HG03064 (cell line): ENCODE results near the gene SH3RF3.

Experiments used
- ATAC-seq: cut with Tn5 transposase; IDR thresholded peaks from one replicate; pipeline ENCODE4 v1.9.1; 2021; ENCODE audit warnings: low read depth; ENCODE audit not compliant: unreplicated experiment

SH3RF3 gene

GRCh38 chr2:109476641-109477441, 347.8 kb downstream of the SH3RF3 start:
- no peak for ATAC-seq

- no peak for ATAC-seq
Observed at GRCh38 chr2:109478906-109479493, 350.0 kb downstream of the SH3RF3 start.

- ATAC-seq = no peak
Observed at GRCh38 chr2:109479804-109480203, 350.8 kb downstream of the SH3RF3 start.

- no peak for ATAC-seq
Observed at GRCh38 chr2:109480486-109481195, 351.6 kb downstream of the SH3RF3 start.

- no peak for ATAC-seq
Observed at GRCh38 chr2:109481196-109481555, 352.2 kb downstream of the SH3RF3 start.

- ATAC-seq = no peak
Observed at GRCh38 chr2:109481599-109481998, 352.6 kb downstream of the SH3RF3 start.

- ATAC-seq = no peak
Observed at GRCh38 chr2:109482361-109482861, 353.4 kb downstream of the SH3RF3 start.

- no peak for ATAC-seq
Observed at GRCh38 chr2:109486711-109487535, 357.9 kb downstream of the SH3RF3 start.

GRCh38 chr2:109487536-109487869, 358.5 kb downstream of the SH3RF3 start:
- no peak for ATAC-seq

GRCh38 chr2:109487871-109488655, 359.1 kb downstream of the SH3RF3 start:
- ATAC-seq = no peak

GRCh38 chr2:109489296-109489695, 360.3 kb downstream of the SH3RF3 start:
- ATAC-seq = no peak

GRCh38 chr2:109493176-109493935, 364.4 kb downstream of the SH3RF3 start:
- ATAC-seq = no peak

GRCh38 chr2:109494351-109494750, 365.3 kb downstream of the SH3RF3 start:
- ATAC-seq = no peak

GRCh38 chr2:109497463-109497862, 368.5 kb downstream of the SH3RF3 start:
- no peak for ATAC-seq

GRCh38 chr2:109497911-109498870, 369.2 kb downstream of the SH3RF3 start:
- ATAC-seq = no peak

- no peak for ATAC-seq
Observed at GRCh38 chr2:109498906-109499305, 369.9 kb downstream of the SH3RF3 start.

GRCh38 chr2:109499566-109499965, 370.6 kb downstream of the SH3RF3 start:
- ATAC-seq = no peak

GRCh38 chr2:109500910-109501309, 371.9 kb downstream of the SH3RF3 start:
- no peak for ATAC-seq
